ENCODE measurements around the gene INAFM1. TPM values are rescaled to one million over a fixed set of nuclear protein-coding genes. Genes with fewer than 3 reads are reported as not detected.

Gene INAFM1
- total and polyA plus RNA-seq, 9 of the 15 experiments (the other 6 are each of a cell fraction or from before 2014, with no cell fraction given): 0.71 to 30.9 (median 3.1) TPM

DNA sequence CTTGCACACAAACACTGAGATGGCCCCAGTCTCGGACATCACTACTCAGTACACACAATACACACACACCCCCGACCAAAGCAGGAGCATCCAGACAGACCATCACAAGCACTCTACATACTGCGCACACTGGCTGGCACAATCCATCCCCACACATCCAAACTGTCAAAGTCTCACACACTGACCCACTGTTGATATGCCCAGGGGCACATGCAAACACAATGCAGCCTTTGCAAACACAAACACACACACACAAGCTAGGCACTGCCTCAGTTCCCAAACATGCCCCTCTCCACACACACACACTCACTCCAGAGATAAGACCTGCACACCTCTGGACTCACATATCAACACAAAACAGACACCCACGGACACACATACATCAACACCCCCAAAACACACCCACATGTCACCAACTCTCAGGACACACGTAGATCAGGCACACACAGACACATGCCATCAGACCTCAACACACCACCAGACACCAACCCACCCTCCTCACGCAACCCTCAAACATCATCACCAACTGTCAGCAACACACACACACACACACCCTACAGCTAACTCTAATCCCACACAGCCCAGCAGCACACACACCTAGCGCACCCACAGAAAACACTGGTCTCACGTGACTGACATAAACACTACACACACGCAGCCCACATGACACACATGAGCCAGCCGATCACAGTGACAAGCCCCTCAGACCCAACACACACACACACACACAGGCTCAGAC lies 45.6 kb upstream of the INAFM1 start (continued):
- TF ChIP-seq, protein P1, sequence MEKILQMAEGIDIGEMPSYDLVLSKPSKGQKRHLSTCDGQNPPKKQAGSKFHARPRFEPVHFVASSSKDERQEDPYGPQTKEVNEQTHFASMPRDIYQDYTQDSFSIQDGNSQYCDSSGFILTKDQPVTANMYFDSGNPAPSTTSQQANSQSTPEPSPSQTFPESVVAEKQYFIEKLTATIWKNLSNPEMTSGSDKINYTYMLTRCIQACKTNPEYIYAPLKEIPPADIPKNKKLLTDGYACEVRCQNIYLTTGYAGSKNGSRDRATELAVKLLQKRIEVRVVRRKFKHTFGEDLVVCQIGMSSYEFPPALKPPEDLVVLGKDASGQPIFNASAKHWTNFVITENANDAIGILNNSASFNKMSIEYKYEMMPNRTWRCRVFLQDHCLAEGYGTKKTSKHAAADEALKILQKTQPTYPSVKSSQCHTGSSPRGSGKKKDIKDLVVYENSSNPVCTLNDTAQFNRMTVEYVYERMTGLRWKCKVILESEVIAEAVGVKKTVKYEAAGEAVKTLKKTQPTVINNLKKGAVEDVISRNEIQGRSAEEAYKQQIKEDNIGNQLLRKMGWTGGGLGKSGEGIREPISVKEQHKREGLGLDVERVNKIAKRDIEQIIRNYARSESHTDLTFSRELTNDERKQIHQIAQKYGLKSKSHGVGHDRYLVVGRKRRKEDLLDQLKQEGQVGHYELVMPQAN (IDR thresholded peaks at IDR 0.05; ENCODE audit: borderline replicate concordance): peak; percentile 96
- TF ChIP-seq ZNF354B (CRISPR knock-in tag; IDR thresholded peaks at IDR 0.05): no peak
- TF ChIP-seq, protein P2, sequence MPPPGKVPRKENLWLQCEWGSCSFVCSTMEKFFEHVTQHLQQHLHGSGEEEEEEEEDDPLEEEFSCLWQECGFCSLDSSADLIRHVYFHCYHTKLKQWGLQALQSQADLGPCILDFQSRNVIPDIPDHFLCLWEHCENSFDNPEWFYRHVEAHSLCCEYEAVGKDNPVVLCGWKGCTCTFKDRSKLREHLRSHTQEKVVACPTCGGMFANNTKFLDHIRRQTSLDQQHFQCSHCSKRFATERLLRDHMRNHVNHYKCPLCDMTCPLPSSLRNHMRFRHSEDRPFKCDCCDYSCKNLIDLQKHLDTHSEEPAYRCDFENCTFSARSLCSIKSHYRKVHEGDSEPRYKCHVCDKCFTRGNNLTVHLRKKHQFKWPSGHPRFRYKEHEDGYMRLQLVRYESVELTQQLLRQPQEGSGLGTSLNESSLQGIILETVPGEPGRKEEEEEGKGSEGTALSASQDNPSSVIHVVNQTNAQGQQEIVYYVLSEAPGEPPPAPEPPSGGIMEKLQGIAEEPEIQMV (tag; conservative IDR thresholded peaks at IDR 0.05; ENCODE audit: low read depth): no peak
- TF ChIP-seq HDAC1 (IDR thresholded peaks at IDR 0.05): peak in 1 of 2 experiments; percentile 97; a peak in 2 of 4 replicates
- no peak for TF ChIP-seq ZNF184 (CRISPR knock-in tag; IDR thresholded peaks at IDR 0.05)
- TF ChIP-seq, protein P3, sequence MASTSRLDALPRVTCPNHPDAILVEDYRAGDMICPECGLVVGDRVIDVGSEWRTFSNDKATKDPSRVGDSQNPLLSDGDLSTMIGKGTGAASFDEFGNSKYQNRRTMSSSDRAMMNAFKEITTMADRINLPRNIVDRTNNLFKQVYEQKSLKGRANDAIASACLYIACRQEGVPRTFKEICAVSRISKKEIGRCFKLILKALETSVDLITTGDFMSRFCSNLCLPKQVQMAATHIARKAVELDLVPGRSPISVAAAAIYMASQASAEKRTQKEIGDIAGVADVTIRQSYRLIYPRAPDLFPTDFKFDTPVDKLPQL (IDR thresholded peaks at IDR 0.05; ENCODE audit: extremely low read depth, insufficient read length): no peak
- peak; percentile 72 for TF ChIP-seq DPF2 (IDR thresholded peaks at IDR 0.05)
- TF ChIP-seq PRPF4 (IDR thresholded peaks at IDR 0.05; ENCODE audit: insufficient read depth, low read depth, low read length, poor library complexity, severe bottlenecking): no peak
- TF ChIP-seq, protein P4, sequence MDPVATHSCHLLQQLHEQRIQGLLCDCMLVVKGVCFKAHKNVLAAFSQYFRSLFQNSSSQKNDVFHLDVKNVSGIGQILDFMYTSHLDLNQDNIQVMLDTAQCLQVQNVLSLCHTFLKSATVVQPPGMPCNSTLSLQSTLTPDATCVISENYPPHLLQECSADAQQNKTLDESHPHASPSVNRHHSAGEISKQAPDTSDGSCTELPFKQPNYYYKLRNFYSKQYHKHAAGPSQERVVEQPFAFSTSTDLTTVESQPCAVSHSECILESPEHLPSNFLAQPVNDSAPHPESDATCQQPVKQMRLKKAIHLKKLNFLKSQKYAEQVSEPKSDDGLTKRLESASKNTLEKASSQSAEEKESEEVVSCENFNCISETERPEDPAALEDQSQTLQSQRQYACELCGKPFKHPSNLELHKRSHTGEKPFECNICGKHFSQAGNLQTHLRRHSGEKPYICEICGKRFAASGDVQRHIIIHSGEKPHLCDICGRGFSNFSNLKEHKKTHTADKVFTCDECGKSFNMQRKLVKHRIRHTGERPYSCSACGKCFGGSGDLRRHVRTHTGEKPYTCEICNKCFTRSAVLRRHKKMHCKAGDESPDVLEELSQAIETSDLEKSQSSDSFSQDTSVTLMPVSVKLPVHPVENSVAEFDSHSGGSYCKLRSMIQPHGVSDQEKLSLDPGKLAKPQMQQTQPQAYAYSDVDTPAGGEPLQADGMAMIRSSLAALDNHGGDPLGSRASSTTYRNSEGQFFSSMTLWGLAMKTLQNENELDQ (CRISPR knock-in tag; IDR thresholded peaks at IDR 0.05; ENCODE audit: borderline replicate concordance): no peak
- TF ChIP-seq, protein P5, sequence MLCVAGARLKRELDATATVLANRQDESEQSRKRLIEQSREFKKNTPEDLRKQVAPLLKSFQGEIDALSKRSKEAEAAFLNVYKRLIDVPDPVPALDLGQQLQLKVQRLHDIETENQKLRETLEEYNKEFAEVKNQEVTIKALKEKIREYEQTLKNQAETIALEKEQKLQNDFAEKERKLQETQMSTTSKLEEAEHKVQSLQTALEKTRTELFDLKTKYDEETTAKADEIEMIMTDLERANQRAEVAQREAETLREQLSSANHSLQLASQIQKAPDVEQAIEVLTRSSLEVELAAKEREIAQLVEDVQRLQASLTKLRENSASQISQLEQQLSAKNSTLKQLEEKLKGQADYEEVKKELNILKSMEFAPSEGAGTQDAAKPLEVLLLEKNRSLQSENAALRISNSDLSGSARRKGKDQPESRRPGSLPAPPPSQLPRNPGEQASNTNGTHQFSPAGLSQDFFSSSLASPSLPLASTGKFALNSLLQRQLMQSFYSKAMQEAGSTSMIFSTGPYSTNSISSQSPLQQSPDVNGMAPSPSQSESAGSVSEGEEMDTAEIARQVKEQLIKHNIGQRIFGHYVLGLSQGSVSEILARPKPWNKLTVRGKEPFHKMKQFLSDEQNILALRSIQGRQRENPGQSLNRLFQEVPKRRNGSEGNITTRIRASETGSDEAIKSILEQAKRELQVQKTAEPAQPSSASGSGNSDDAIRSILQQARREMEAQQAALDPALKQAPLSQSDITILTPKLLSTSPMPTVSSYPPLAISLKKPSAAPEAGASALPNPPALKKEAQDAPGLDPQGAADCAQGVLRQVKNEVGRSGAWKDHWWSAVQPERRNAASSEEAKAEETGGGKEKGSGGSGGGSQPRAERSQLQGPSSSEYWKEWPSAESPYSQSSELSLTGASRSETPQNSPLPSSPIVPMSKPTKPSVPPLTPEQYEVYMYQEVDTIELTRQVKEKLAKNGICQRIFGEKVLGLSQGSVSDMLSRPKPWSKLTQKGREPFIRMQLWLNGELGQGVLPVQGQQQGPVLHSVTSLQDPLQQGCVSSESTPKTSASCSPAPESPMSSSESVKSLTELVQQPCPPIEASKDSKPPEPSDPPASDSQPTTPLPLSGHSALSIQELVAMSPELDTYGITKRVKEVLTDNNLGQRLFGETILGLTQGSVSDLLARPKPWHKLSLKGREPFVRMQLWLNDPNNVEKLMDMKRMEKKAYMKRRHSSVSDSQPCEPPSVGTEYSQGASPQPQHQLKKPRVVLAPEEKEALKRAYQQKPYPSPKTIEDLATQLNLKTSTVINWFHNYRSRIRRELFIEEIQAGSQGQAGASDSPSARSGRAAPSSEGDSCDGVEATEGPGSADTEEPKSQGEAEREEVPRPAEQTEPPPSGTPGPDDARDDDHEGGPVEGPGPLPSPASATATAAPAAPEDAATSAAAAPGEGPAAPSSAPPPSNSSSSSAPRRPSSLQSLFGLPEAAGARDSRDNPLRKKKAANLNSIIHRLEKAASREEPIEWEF (CRISPR knock-in tag; IDR thresholded peaks at IDR 0.05): no peak
- no peak for TF ChIP-seq FOXA1 (IDR thresholded peaks at IDR 0.05; ENCODE audit: borderline replicate concordance)
- no peak for TF ChIP-seq NCOA6 (IDR thresholded peaks at IDR 0.05)
- no peak for TF ChIP-seq CBX5 (IDR thresholded peaks at IDR 0.05; ENCODE audit: borderline replicate concordance, low read depth)
- TF ChIP-seq MTA1 (IDR thresholded peaks at IDR 0.05; ENCODE audit: borderline replicate concordance): peak; percentile 63; the same call in 1 of the 2 replicates

All from K562 (cell line).